Hindlimb muscle (tissue), 1 donor: Measurements from ENCODE around the gene RBCK1. TPM values are rescaled to one million over a fixed set of nuclear protein-coding genes. Genes with fewer than 3 reads are reported as not detected.
"Not testable (repeated sequence)": the region's sequence is repeated elsewhere in the genome, so short reads cannot be mapped to it uniquely, and the experiment has no call there.

ENCODE experiments used
- DNase-seq: peaks from one replicate; pipeline ENCODE4 v3.0.0-alpha.2; 2013
- polyA plus RNA-seq: library from polyadenylated mRNA; unstranded; fragments of 120-200 nt; gene quantifications from one replicate; pipeline ENCODE4 v1.2.1, GENCODE V29; 2013; ENCODE audit not compliant: insufficient read length

Gene RBCK1
- polyA plus RNA-seq, 1 donor = 55.3 TPM

- DNase-seq = no peak
Observed at GRCh38 chr20:376089-376488, 32.0 kb upstream of the RBCK1 start.

GRCh38 chr20:376750-377149, 31.3 kb upstream of the RBCK1 start:
- DNase-seq = no peak

DNA sequence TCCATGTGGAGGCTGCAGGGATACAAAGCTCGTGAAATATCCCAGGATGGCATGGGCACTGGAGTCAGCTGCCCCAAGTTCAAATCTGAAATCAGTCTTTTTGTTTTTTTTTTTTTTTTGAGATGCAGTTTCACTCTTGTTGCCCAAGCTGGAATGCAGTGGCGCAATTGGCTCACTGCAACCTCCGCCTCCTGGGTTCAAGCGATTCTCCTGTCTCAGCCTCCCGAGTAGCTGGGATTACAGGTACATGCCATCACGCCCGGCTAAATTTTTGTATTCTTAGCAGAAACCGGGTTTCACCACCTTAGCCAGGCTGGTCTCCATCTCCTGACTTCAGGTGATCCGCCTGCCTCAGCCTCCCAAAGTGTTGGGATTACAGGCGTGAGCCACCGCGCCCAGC, 30.5 kb upstream of the RBCK1 start:
- DNase-seq = not testable (repeated sequence)

DNA sequence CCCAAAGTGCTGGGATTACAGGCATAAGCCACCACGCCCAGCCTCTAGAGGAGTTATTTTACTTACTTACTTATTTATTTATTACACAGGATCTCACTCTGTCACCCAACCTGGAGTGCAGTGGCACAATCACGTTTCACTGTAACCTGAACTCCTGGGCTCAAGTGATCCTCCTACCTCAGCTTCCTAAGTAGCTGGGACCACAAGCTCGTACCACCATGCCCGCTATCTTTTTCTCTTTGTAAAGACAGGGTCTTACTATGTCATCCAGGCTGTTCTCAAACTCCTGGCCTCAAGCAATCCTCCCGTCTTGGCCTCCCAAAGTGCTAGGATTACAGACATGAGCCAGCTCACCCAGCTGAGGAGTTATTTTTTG, 29.1 kb upstream of the RBCK1 start:
- DNase-seq = no peak

DNA sequence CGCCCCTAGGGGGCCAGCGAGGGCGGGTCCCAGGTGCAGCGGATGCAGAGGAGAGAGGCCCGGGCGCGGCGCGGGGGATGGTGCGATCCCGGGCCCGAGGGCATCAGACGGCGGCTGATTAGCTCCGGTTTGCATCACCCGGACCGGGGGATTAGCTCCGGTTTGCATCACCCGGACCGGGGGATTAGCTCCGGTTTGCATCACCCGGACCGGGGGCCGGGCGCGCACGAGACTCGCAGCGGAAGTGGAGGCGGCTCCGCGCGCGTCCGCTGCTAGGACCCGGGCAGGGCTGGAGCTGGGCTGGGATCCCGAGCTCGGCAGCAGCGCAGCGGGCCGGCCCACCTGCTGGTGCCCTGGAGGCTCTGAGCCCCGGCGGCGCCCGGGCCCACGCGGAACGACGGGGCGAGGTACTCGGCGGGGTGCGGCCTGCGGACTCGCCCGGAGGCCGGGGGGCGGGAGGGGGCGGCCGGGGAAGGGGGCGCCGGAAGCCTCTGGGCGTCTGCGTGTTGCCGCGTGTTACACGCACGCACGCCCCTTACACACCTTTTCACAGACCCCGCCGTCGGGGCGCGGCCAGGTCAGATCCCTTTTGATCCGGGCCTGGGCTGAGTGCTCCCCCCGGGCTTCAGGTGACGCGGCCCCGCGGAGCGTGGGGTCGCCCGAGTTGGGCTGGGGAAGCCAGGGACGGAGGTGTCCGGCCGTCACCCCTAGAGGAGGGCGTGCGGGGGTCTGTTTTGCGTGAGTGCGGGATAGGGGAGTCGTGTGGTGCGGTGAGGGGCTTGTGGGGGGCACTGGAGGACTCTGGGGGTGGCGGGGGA, 27.1 kb upstream of the RBCK1 start:
- DNase-seq = peak; percentile 47

DNA sequence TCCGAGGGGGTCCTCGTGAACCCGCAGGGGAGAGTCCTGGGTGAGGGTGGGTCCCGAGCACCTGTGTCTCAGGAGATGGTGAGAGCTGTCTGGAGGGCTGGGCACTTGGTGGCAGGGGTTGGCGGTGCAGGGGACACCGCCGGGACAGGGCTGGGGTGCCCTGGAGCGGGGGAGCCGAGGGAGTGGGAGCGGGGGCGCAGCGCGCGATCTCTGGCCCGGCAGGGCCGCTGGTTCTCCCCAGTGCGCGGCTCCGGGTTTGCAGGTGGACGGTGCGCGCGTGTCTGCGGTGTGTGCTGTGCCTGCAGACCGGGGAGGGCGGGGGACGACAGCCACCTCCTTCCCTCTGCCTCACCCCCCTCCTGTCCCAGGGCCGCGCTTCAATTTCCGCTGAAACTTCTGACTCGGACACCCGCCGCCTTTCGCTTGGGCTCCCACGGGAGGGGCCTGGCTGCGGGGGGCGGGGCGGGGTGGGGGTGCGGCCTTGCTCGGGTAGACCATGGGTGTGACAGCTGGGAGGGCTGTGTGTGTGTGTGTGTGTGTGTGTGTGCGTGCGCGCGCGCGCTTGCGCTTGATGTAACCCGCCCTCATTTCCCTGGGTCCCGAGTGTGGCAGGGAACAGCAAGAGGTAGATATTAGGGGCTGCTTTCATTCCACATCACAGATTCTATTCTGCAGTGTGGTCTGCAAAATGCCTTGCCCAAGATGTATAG, 26.4 kb upstream of the RBCK1 start:
- peak; percentile 46 for DNase-seq

- no peak for DNase-seq
Observed at GRCh38 chr20:382291-383115, 25.6 kb upstream of the RBCK1 start.

GRCh38 chr20:383889-384288, 24.2 kb upstream of the RBCK1 start:
- no peak for DNase-seq

- no peak for DNase-seq
Observed at GRCh38 chr20:384723-385122, 23.4 kb upstream of the RBCK1 start.

GRCh38 chr20:385448-385847, 22.7 kb upstream of the RBCK1 start:
- DNase-seq = no peak

GRCh38 chr20:386634-387033, 21.5 kb upstream of the RBCK1 start:
- DNase-seq = not testable (repeated sequence)

DNA sequence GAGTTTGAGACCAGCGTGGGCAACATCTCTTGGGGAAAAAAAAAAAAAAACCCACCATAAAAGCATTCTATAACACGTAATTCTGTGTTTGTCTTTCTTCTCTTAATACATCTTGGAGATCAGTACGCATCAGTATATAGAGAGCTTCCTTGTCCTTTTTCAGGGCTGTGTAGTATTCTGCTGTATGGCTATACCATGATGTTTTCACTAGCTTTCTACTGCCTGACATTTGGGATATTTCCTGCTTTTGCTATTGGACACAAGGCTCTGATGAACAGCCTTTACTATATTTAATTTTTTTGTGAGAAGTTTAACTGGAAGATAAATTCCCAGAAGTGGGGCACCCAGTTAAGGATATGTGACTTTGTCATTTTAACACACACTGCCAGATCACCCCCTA, 20.6 kb upstream of the RBCK1 start:
- no peak for DNase-seq

GRCh38 chr20:388034-388994, 19.8 kb upstream of the RBCK1 start:
- DNase-seq = no peak

DNA sequence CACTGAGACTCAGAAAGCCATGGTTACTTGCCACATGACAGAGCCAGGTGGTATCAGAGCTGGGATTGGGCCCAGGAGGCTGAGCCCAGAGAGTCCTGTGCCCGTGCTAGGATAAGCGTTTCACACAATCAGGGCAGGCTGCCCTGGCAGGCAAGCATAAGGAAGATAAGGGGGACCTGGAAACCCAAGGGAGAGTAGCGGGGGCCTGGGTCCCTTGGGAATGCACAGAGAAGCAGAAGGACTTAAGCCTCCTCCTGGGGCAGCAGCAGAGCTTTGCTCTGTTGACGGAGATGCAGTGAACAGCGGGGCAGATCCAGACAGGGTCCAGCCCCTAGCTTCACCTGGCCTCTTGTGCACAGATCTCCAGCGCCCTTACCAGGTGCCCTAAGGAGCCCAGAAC, 18.9 kb upstream of the RBCK1 start:
- no peak for DNase-seq

DNA sequence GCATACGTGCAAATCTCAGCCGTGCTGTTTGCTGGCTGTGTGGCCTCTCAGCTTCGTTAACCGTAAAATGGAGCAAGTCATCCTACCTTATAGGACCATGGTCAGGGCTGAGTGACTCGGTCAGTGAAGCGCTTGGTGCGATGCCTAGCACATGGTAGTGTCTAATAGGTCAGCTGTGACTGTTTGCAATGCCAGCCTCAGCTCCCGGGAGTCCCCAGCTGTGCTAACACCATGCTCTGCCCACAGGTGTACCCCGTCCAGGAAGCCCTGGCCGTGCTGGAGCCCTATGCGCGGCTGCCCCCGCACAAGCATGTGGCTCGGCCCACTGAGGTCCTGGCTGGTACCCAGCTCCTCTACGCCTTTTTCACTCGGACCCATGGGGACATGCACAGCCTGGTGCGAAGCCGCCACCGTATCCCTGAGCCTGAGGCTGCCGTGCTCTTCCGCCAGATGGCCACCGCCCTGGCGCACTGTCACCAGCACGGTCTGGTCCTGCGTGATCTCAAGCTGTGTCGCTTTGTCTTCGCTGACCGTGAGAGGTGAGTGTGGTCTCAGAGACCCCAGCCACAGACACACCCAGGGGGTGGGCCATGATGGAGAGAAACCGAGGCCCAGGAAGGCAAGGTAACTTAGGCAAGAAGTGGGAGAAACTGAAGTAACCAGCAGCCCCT, 16.9 kb upstream of the RBCK1 start:
- no peak for DNase-seq

DNA sequence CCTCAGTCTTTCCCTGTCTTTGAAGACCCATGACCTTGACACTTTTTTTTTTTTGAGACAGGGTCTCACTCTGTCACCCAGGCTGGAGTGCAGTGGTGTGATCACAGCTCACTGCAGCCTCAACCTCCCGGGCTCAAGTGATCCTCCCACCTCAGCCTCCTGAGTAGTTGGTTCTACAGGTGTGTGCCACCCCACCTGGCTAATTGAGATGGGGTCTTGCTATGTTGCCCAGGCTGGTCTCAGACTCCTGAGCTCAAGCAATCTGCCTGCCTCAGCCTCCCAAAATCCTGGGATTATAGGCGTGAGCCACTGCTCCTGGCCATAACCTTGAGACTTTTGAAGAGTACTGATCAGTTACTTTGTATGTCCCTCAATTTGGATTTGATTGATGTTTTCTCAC, 14.8 kb upstream of the RBCK1 start:
- not testable (repeated sequence) for DNase-seq

DNA sequence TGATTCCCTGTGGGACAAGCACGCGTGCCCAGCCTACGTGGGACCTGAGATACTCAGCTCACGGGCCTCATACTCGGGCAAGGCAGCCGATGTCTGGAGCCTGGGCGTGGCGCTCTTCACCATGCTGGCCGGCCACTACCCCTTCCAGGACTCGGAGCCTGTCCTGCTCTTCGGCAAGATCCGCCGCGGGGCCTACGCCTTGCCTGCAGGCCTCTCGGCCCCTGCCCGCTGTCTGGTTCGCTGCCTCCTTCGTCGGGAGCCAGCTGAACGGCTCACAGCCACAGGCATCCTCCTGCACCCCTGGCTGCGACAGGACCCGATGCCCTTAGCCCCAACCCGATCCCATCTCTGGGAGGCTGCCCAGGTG, 11.9 kb upstream of the RBCK1 start:
- no peak for DNase-seq

DNA sequence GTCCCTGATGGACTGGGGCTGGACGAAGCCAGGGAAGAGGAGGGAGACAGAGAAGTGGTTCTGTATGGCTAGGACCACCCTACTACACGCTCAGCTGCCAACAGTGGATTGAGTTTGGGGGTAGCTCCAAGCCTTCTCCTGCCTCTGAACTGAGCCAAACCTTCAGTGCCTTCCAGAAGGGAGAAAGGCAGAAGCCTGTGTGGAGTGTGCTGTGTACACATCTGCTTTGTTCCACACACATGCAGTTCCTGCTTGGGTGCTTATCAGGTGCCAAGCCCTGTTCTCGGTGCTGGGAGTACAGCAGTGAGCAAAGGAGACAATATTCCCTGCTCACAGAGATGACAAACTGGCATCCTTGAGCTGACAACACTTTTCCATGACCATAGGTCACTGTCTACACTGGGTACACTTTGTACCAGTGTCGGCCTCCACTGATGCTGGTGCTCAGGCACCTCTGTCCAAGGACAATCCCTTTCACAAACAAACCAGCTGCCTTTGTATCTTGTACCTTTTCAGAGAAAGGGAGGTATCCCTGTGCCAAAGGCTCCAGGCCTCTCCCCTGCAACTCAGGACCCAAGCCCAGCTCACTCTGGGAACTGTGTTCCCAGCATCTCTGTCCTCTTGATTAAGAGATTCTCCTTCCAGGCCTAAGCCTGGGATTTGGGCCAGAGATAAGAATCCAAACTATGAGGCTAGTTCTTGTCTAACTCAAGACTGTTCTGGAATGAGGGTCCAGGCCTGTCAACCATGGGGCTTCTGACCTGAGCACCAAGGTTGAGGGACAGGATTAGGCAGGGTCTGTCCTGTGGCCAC, 11.3 kb upstream of the RBCK1 start:
- DNase-seq = no peak

DNA sequence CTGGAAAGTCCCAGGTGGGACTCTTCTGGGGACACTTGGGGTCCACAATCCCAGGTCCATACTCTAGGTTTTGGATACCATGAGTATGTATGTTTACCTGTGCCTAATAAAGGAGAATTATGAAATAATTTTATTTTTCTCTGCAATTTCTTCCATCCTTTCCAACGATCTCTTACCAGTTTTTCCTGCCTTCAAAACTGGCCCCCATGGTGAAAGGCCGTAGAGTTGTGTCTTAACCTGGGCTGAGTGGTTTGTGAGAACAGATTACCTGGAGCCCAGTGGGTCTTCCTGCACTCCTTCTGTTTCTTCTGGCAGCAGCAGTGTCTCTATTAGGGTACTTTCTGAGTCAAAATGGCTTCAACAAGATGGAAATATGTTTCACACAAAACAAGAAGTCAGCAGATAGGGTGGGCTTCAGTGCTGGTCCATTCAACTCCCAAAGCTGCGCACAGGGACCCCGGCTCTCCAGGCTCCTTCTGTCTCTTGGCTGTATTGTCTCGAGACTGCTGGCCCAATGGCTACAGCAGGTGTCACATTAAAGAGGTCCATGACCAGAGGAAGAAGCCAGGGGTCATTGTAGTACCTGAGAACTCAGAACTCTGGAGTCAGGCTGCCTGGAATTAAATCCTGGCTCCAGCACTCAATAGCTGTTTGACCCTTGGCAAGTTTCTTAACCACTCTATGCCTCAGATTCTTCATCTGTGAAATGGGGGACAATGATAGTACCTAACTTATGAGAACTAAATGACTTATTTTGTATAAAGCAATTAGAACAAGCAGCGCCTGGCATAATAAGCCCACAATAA, 10.5 kb upstream of the RBCK1 start:
- no peak for DNase-seq

- DNase-seq = no peak
Observed at GRCh38 chr20:399182-399707, 8.9 kb upstream of the RBCK1 start.
